GM12878 (cell line): Measurements from ENCODE around the gene GPR4.

Source experiments
- EZH2 ChIP-seq: IDR thresholded peaks from 2 replicates; pipeline ENCODE4 v1.6.1; 2012; ENCODE audit warnings: low read depth, mild to moderate bottlenecking, control low read depth, inconsistent platforms, low read length, borderline replicate concordance; ENCODE audit not compliant: control insufficient read depth
- FOS ChIP-seq: IDR thresholded peaks from 3 replicates; pipeline ENCODE4 v1.6.1; 2011; ENCODE audit warnings: borderline replicate concordance; ENCODE audit not compliant: insufficient read length; ENCODE audit errors: extremely low read depth
- MTA3 ChIP-seq: IDR thresholded peaks from 2 replicates; pipeline ENCODE4 v1.6.1; 2012; ENCODE audit warnings: low read length, inconsistent platforms, borderline replicate concordance
- POLR2A ChIP-seq: IDR thresholded peaks from 2 replicates; pipeline ENCODE4 v1.6.1; 2011; ENCODE audit warnings: low read depth, mild to moderate bottlenecking, low read length
- POU2F2 ChIP-seq: IDR thresholded peaks from 3 replicates; pipeline ENCODE4 v1.6.1; 2011; ENCODE audit warnings: low read depth, mild to moderate bottlenecking, low read length, borderline replicate concordance
- RCOR1 ChIP-seq: conservative IDR thresholded peaks from 2 replicates; pipeline ENCODE4 v1.6.1; 2012; ENCODE audit warnings: low read depth, low read length, improper control_type of control experiment
- SUZ12 ChIP-seq: fragments of 200-600 bp; sonication (generic); IDR thresholded peaks from one replicate; pipeline ENCODE4 v1.6.1; 2018; ENCODE audit warnings: antibody characterized with exemption, mild to moderate bottlenecking; ENCODE audit not compliant: unreplicated experiment
- TARDBP ChIP-seq: IDR thresholded peaks from 2 replicates; pipeline ENCODE4 v1.6.1; 2016; ENCODE audit warnings: borderline replicate concordance
- TF ChIP-seq, protein P1 (sequence below), 3 experiments: IDR thresholded peaks in 2 of 3; conservative IDR thresholded peaks in 1 of 3; 2 replicates each; pipeline ENCODE4 v1.5.1; 2011; ENCODE audit warnings: low read depth in 3 of 3, low read length in 3 of 3, mild to moderate bottlenecking in 3 of 3, control low read depth in 2 of 3, moderate library complexity in 2 of 3, inconsistent platforms in 1 of 3, mixed read lengths in 1 of 3; ENCODE audit not compliant: control insufficient read depth in 2 of 3, insufficient read depth in 1 of 3; ENCODE audit errors: extremely low read depth in 1 of 3
- TF ChIP-seq, protein P2 (sequence below): IDR thresholded peaks from 2 replicates; pipeline ENCODE4 v1.6.1; 2012; ENCODE audit warnings: mild to moderate bottlenecking, low read depth, low read length
- TF ChIP-seq, protein P3 (sequence below): IDR thresholded peaks from 2 replicates; pipeline ENCODE4 v1.6.1; 2011; ENCODE audit warnings: low read depth, low read length, improper control_type of control experiment, borderline replicate concordance
- TF ChIP-seq, protein P4 (sequence below): fragments of 450-650 bp; conservative IDR thresholded peaks from 2 replicates; pipeline ENCODE4 v1.6.1; 2017; ENCODE audit warnings: mild to moderate bottlenecking, moderate library complexity

DNA sequence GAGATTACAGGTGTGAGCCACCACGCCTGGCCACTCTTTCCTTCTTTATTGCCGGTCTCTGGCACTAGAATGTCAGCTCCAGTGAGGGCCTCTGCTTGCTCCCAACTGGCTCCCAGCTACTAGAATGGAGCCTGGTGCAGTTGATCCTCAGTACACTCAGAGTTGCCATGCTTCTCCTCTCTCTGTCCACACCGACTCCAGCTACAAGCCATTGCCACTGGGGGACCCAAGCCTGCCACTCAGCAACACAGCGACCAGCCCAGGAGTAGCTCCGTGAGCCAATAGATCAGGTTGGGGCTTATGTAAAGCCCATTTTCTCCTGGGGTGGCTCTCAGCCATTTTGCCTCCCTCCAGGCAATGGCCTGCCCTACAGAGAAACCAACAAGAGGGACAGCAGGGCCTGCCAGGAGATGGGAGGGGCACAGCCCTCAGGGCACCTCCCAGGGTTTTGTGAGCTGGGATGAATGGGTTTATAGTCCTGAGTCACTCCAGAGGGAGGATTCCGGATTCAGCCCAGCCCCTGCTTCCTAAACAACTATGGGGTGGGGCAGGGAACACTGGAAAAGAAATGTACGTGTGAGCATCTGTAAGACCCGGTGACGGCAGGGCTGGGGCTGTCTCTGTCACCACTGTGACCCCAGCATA is 53.9 kb downstream of the GPR4 start:
- TF ChIP-seq, protein P1, sequence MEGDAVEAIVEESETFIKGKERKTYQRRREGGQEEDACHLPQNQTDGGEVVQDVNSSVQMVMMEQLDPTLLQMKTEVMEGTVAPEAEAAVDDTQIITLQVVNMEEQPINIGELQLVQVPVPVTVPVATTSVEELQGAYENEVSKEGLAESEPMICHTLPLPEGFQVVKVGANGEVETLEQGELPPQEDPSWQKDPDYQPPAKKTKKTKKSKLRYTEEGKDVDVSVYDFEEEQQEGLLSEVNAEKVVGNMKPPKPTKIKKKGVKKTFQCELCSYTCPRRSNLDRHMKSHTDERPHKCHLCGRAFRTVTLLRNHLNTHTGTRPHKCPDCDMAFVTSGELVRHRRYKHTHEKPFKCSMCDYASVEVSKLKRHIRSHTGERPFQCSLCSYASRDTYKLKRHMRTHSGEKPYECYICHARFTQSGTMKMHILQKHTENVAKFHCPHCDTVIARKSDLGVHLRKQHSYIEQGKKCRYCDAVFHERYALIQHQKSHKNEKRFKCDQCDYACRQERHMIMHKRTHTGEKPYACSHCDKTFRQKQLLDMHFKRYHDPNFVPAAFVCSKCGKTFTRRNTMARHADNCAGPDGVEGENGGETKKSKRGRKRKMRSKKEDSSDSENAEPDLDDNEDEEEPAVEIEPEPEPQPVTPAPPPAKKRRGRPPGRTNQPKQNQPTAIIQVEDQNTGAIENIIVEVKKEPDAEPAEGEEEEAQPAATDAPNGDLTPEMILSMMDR (IDR thresholded peaks at IDR 0.05 in 2 of 3, conservative IDR thresholded peaks at IDR 0.05 in 1 of 3; ENCODE audit: control insufficient read depth in 2 of 3, extremely low read depth in 1 of 3, insufficient read depth in 1 of 3, low read depth in 3 of 3, low read length in 3 of 3) = no peak
- TF ChIP-seq POLR2A (no peak), FOS (no peak), MTA3 (no peak), EZH2 (no peak), TARDBP (no peak), SUZ12 (no peak), RCOR1 (no peak), POU2F2 (no peak)
- TF ChIP-seq, protein P2, sequence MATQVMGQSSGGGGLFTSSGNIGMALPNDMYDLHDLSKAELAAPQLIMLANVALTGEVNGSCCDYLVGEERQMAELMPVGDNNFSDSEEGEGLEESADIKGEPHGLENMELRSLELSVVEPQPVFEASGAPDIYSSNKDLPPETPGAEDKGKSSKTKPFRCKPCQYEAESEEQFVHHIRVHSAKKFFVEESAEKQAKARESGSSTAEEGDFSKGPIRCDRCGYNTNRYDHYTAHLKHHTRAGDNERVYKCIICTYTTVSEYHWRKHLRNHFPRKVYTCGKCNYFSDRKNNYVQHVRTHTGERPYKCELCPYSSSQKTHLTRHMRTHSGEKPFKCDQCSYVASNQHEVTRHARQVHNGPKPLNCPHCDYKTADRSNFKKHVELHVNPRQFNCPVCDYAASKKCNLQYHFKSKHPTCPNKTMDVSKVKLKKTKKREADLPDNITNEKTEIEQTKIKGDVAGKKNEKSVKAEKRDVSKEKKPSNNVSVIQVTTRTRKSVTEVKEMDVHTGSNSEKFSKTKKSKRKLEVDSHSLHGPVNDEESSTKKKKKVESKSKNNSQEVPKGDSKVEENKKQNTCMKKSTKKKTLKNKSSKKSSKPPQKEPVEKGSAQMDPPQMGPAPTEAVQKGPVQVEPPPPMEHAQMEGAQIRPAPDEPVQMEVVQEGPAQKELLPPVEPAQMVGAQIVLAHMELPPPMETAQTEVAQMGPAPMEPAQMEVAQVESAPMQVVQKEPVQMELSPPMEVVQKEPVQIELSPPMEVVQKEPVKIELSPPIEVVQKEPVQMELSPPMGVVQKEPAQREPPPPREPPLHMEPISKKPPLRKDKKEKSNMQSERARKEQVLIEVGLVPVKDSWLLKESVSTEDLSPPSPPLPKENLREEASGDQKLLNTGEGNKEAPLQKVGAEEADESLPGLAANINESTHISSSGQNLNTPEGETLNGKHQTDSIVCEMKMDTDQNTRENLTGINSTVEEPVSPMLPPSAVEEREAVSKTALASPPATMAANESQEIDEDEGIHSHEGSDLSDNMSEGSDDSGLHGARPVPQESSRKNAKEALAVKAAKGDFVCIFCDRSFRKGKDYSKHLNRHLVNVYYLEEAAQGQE = no peak
- TF ChIP-seq, protein P3, sequence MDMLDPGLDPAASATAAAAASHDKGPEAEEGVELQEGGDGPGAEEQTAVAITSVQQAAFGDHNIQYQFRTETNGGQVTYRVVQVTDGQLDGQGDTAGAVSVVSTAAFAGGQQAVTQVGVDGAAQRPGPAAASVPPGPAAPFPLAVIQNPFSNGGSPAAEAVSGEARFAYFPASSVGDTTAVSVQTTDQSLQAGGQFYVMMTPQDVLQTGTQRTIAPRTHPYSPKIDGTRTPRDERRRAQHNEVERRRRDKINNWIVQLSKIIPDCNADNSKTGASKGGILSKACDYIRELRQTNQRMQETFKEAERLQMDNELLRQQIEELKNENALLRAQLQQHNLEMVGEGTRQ = no peak
- TF ChIP-seq, protein P4, sequence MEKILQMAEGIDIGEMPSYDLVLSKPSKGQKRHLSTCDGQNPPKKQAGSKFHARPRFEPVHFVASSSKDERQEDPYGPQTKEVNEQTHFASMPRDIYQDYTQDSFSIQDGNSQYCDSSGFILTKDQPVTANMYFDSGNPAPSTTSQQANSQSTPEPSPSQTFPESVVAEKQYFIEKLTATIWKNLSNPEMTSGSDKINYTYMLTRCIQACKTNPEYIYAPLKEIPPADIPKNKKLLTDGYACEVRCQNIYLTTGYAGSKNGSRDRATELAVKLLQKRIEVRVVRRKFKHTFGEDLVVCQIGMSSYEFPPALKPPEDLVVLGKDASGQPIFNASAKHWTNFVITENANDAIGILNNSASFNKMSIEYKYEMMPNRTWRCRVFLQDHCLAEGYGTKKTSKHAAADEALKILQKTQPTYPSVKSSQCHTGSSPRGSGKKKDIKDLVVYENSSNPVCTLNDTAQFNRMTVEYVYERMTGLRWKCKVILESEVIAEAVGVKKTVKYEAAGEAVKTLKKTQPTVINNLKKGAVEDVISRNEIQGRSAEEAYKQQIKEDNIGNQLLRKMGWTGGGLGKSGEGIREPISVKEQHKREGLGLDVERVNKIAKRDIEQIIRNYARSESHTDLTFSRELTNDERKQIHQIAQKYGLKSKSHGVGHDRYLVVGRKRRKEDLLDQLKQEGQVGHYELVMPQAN = no peak
